ENCODE data around the gene MYO1D. TPM values are rescaled to one million over a fixed set of nuclear protein-coding genes. Genes with fewer than 3 reads are reported as not detected.
"Not testable (repeated sequence)": the region's sequence is repeated elsewhere in the genome, so short reads cannot be mapped to it uniquely, and the experiment has no call there.

MYO1D gene
- total and polyA plus RNA-seq, 2 donors (not counting 1 experiment from before 2014, with no cell fraction given) = 5.4 to 26.7 TPM

DNA sequence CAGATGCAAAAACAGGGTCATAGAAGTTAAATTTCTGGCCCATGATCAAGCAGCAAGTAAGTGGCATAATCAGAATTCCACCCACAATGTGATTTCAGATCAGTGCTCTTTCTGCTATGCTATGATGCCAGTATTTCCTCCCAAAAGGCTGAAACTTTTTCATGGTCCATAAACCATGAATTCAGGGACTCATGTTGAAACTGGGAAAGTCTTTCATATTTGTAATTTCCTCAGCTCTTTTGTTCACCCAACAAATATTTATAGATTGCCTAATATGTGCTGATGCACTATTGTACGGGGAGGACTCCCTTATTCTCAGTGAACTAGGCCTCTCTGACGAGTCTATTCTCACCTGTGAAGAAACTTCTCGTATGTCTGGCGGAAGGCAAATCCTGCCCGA lies 156.3 kb downstream of the MYO1D start:
- WGBS (ENCODE audit: insufficient coverage) = 96% methylated on average over 4 of the region's 5 CpGs

DNA sequence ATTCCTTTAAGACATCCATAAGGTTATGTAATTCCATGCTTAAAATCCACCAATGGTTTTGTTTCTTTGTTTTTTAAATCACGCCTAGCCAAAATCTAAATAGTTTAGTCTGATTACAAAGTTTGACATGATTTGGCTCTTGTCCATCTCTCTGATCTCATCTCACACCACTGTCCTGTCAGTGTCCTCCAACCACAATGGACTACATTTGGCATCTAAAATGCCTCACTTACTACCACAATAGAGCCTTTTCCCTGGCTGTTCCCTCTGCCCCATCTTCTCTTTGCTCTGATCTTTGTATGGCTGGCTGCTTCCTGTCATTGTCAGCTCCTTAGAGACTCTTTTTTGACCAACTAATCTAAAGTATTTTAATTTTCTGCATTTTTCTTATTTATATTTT lies 157.2 kb downstream of the MYO1D start:
- WGBS (ENCODE audit: insufficient coverage) = 100% methylated on average over 1 of the region's 1 CpG
- TF ChIP-seq EZH2 (IDR thresholded peaks at IDR 0.05; ENCODE audit: borderline replicate concordance, insufficient read depth, low read depth, low read length, poor library complexity, severe bottlenecking) = no peak
- TF ChIP-seq, protein P1, sequence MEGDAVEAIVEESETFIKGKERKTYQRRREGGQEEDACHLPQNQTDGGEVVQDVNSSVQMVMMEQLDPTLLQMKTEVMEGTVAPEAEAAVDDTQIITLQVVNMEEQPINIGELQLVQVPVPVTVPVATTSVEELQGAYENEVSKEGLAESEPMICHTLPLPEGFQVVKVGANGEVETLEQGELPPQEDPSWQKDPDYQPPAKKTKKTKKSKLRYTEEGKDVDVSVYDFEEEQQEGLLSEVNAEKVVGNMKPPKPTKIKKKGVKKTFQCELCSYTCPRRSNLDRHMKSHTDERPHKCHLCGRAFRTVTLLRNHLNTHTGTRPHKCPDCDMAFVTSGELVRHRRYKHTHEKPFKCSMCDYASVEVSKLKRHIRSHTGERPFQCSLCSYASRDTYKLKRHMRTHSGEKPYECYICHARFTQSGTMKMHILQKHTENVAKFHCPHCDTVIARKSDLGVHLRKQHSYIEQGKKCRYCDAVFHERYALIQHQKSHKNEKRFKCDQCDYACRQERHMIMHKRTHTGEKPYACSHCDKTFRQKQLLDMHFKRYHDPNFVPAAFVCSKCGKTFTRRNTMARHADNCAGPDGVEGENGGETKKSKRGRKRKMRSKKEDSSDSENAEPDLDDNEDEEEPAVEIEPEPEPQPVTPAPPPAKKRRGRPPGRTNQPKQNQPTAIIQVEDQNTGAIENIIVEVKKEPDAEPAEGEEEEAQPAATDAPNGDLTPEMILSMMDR (IDR thresholded peaks at IDR 0.05) = no peak
- no peak overlapping the region for H3K4me2 ChIP-seq (replicated peaks; ENCODE audit: low read depth, low read length, poor library complexity, severe bottlenecking)
- Mint-ChIP-seq H3K27ac (no peak overlapping the region), H3K9me3 (ENCODE audit: insufficient read depth) (peaks cover 3% of the 10 kb centered on the region), H3K4me1 (peaks cover 4% of the 10 kb centered on the region), H3K27me3 (no peaks in the 10 kb centered on the region), H3K4me3 (no peak overlapping the region)
- ChIA-PET POLR2A (no interaction called here), CTCF (no interaction called here)
- no peaks in the 10 kb centered on the region for H3K79me2 ChIP-seq (ENCODE audit: control insufficient read depth, insufficient read depth, low read length)
- H3K27ac ChIP-seq (ENCODE audit: low read length in 2 of 2) = no peak overlapping the region
- no peak for DNase-seq
- no peaks in the 10 kb centered on the region for H3K27me3 ChIP-seq (replicated peaks in 1 of 4; ENCODE audit: control extremely low read depth in 1 of 4, control insufficient read depth in 3 of 4, insufficient read depth in 4 of 4, low read length in 3 of 4)
- H4K20me1 ChIP-seq (ENCODE audit: control insufficient read depth, insufficient read depth, low read length, poor library complexity, severe bottlenecking) = no peaks in the 10 kb centered on the region
- no peak overlapping the region for H2AFZ ChIP-seq (ENCODE audit: insufficient read depth, low read depth, low read length, poor library complexity, severe bottlenecking)
- H3K4me1 ChIP-seq (ENCODE audit: control insufficient read depth in 2 of 2, insufficient read depth in 2 of 2, low read length in 2 of 2) = no peaks in the 10 kb centered on the region
- no peak for ATAC-seq (ENCODE audit: low read depth)
- H3K9me3 ChIP-seq (ENCODE audit: control extremely low read depth in 1 of 3, control insufficient read depth in 2 of 3, insufficient read depth in 1 of 3, low read length in 2 of 3) = no peaks in the 10 kb centered on the region
- no peak overlapping the region for H3K4me3 ChIP-seq (ENCODE audit: control extremely low read depth in 1 of 5, extremely low read depth in 1 of 5, insufficient read depth in 1 of 5, low read depth in 2 of 5, low read length in 4 of 5)
- intact Hi-C loops (cut with micrococcal nuclease) = no loop called here
- H3K9ac ChIP-seq (ENCODE audit: low read length) = no peak overlapping the region
- H3K36me3 ChIP-seq (replicated peaks in 1 of 2; ENCODE audit: control extremely low read depth in 1 of 2, control insufficient read depth in 1 of 2, extremely low read depth in 1 of 2, insufficient read depth in 2 of 2, low read length in 1 of 2) = no peaks in the 10 kb centered on the region

More for the DNA sequence above, 156.3 kb downstream of the MYO1D start:
- Histone ChIP-seq H3K27ac (ENCODE audit: low read length in 2 of 2) (no peak overlapping the region), H3K4me1 (ENCODE audit: control insufficient read depth in 2 of 2, insufficient read depth in 2 of 2, low read length in 2 of 2) (no peaks in the 10 kb centered on the region), H3K4me3 (ENCODE audit: control extremely low read depth in 1 of 5, extremely low read depth in 1 of 5, insufficient read depth in 1 of 5, low read depth in 2 of 5, low read length in 4 of 5) (no peak overlapping the region), H3K9me3 (ENCODE audit: control extremely low read depth in 1 of 3, control insufficient read depth in 2 of 3, insufficient read depth in 1 of 3, low read length in 2 of 3) (peaks cover 0 to 6% (median 2%) of the 10 kb centered on the region in 3 donors), H3K36me3 (replicated peaks in 1 of 2; ENCODE audit: control extremely low read depth in 1 of 2, control insufficient read depth in 1 of 2, extremely low read depth in 1 of 2, insufficient read depth in 2 of 2, low read length in 1 of 2) (no peaks in the 10 kb centered on the region), H4K20me1 (ENCODE audit: control insufficient read depth, insufficient read depth, low read length, poor library complexity, severe bottlenecking) (no peaks in the 10 kb centered on the region), H3K27me3 (replicated peaks in 1 of 4; ENCODE audit: control extremely low read depth in 1 of 4, control insufficient read depth in 3 of 4, insufficient read depth in 4 of 4, low read length in 3 of 4) (no peaks in the 10 kb centered on the region), H3K9ac (ENCODE audit: low read length) (no peak overlapping the region), H2AFZ (ENCODE audit: insufficient read depth, low read depth, low read length, poor library complexity, severe bottlenecking) (no peak overlapping the region), H3K4me2 (replicated peaks; ENCODE audit: low read depth, low read length, poor library complexity, severe bottlenecking) (no peak overlapping the region), H3K79me2 (ENCODE audit: control insufficient read depth, insufficient read depth, low read length) (no peaks in the 10 kb centered on the region)
- intact Hi-C loops (cut with micrococcal nuclease) = no loop called here
- ChIA-PET CTCF (no interaction called here), POLR2A (no interaction called here)
- H3K4me3 Mint-ChIP-seq = no peak overlapping the region
- H3K9me3 Mint-ChIP-seq (ENCODE audit: insufficient read depth) = peaks cover 4% of the 10 kb centered on the region
- ATAC-seq (ENCODE audit: low read depth) (no peak), DNase-seq (no peak)
- H3K27me3 Mint-ChIP-seq = no peaks in the 10 kb centered on the region
- TF ChIP-seq, protein P1 (IDR thresholded peaks at IDR 0.05) = no peak
- no peak for TF ChIP-seq EZH2 (IDR thresholded peaks at IDR 0.05; ENCODE audit: borderline replicate concordance, insufficient read depth, low read depth, low read length, poor library complexity, severe bottlenecking)
- H3K27ac Mint-ChIP-seq = no peak overlapping the region
- H3K4me1 Mint-ChIP-seq = no peaks in the 10 kb centered on the region

DNA sequence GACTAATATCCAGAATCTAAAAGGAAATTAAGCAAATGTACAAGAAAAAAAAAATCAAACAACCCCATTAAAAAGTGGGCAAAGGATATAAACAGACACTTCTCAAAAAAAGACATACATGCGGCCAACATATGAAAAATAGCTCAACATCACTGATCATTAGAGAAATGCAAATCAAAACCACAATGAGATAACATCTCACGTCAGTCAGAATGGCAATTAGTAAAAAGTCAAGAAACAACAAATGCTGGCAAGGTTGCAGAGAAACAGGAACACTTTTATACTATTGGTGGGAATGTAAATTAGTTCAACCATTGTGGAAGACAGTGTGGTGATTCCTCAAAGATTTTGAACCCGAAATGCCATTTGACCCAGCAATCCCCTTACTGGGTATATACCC lies 162.0 kb downstream of the MYO1D start:
- H3K9ac ChIP-seq (ENCODE audit: low read length); ATAC-seq (ENCODE audit: low read depth); H3K79me2 ChIP-seq (ENCODE audit: control insufficient read depth, insufficient read depth, low read length); H3K9me3 Mint-ChIP-seq (ENCODE audit: insufficient read depth); H2AFZ ChIP-seq (ENCODE audit: insufficient read depth, low read depth, low read length, poor library complexity, severe bottlenecking); H3K4me1 ChIP-seq (ENCODE audit: control insufficient read depth in 2 of 2, insufficient read depth in 2 of 2, low read length in 2 of 2); POLR2A ChIA-PET; H3K36me3 ChIP-seq (replicated peaks in 1 of 2; ENCODE audit: control extremely low read depth in 1 of 2, control insufficient read depth in 1 of 2, extremely low read depth in 1 of 2, insufficient read depth in 2 of 2, low read length in 1 of 2); H3K27ac ChIP-seq (ENCODE audit: low read length in 2 of 2); intact Hi-C loops (cut with micrococcal nuclease); H3K27me3 Mint-ChIP-seq; H3K27ac Mint-ChIP-seq; H3K4me3 Mint-ChIP-seq; H3K4me1 Mint-ChIP-seq; H3K27me3 ChIP-seq (replicated peaks in 1 of 4; ENCODE audit: control extremely low read depth in 1 of 4, control insufficient read depth in 3 of 4, insufficient read depth in 4 of 4, low read length in 3 of 4); H3K4me2 ChIP-seq (replicated peaks; ENCODE audit: low read depth, low read length, poor library complexity, severe bottlenecking); CTCF ChIA-PET; H4K20me1 ChIP-seq (ENCODE audit: control insufficient read depth, insufficient read depth, low read length, poor library complexity, severe bottlenecking); H3K4me3 ChIP-seq (ENCODE audit: control extremely low read depth in 1 of 5, extremely low read depth in 1 of 5, insufficient read depth in 1 of 5, low read depth in 2 of 5, low read length in 4 of 5); H3K9me3 ChIP-seq (ENCODE audit: control extremely low read depth in 1 of 3, control insufficient read depth in 2 of 3, insufficient read depth in 1 of 3, low read length in 2 of 3); DNase-seq: not testable (repeated sequence)
- WGBS (ENCODE audit: insufficient coverage) = no CpG with 5 or more reads among the region's 3 CpGs
